Measurements from ENCODE around the gene DACT1.

DNA sequence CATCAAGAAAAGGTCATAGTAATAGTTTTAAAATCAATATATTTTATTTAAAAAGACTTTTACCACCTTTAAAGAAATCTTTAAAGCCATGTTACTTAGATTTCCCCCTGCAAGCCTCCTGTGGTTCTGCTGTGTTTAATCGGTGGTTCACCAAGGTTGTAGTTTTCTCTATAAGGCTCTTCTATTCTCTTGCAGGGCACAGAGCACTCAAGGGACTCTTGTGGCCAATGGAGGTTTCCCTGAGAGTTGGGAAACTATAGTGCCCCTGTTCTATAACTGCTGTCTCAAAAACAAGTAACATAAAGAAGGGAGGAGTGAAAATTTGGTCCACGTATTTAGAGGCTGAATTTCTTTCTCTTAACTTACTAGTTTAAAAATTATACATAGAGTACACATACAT is 25.0 kb downstream of the DACT1 start:
- no peak for TF ChIP-seq POLR2AphosphoS5 (IDR thresholded peaks at IDR 0.05; ENCODE audit: low read depth, low read length)
- TF ChIP-seq TAF1 (IDR thresholded peaks at IDR 0.05; ENCODE audit: borderline replicate concordance, insufficient read depth, low read length) = no peak
- TF ChIP-seq, protein P1, sequence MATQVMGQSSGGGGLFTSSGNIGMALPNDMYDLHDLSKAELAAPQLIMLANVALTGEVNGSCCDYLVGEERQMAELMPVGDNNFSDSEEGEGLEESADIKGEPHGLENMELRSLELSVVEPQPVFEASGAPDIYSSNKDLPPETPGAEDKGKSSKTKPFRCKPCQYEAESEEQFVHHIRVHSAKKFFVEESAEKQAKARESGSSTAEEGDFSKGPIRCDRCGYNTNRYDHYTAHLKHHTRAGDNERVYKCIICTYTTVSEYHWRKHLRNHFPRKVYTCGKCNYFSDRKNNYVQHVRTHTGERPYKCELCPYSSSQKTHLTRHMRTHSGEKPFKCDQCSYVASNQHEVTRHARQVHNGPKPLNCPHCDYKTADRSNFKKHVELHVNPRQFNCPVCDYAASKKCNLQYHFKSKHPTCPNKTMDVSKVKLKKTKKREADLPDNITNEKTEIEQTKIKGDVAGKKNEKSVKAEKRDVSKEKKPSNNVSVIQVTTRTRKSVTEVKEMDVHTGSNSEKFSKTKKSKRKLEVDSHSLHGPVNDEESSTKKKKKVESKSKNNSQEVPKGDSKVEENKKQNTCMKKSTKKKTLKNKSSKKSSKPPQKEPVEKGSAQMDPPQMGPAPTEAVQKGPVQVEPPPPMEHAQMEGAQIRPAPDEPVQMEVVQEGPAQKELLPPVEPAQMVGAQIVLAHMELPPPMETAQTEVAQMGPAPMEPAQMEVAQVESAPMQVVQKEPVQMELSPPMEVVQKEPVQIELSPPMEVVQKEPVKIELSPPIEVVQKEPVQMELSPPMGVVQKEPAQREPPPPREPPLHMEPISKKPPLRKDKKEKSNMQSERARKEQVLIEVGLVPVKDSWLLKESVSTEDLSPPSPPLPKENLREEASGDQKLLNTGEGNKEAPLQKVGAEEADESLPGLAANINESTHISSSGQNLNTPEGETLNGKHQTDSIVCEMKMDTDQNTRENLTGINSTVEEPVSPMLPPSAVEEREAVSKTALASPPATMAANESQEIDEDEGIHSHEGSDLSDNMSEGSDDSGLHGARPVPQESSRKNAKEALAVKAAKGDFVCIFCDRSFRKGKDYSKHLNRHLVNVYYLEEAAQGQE (IDR thresholded peaks at IDR 0.05; ENCODE audit: insufficient read depth in 1 of 2, low read depth in 2 of 2, low read length in 2 of 2) = no peak
- no peak for TF ChIP-seq SIN3A (IDR thresholded peaks at IDR 0.05; ENCODE audit: borderline replicate concordance, insufficient read depth, low read length)
- no peak for TF ChIP-seq FOXP2 (optimal IDR thresholded peaks at IDR 0.05; ENCODE audit: borderline replicate concordance, extremely low read depth, extremely low read length, insufficient read depth)
